Endothelial cell of umbilical vein (primary cell): ENCODE data around the gene HYDIN. TPM values are rescaled to one million over a fixed set of nuclear protein-coding genes. Genes with fewer than 3 reads are reported as not detected.

Experiments used
- BruUV-seq: library from RNA; stranded (reverse); fragments of 400-500 nt; replicated peaks from 2 replicates; lab custom pipeline; 2021; lab: Mats Ljungman, UMichigan
- CTCF ChIA-PET: fragments of 300-600, 350-600 bp; sonication (Branson Sonifier 250); formaldehyde crosslinking; loops from one replicate; lab custom pipeline; 2021; ENCODE audit warnings: antibody characterized with exemption, inconsistent platforms; lab: Charles Lee
- POLR2A ChIA-PET: fragments of 300-600, 350-600 bp; sonication (Branson Sonifier 250); formaldehyde crosslinking; loops from one replicate; lab custom pipeline; 2021; ENCODE audit warnings: antibody characterized with exemption, inconsistent platforms; lab: Charles Lee
- DNase-seq: peaks from one replicate; pipeline ENCODE4 v3.0.0-alpha.2; 2011; ENCODE audit warnings: low read depth, low spot score
- FAIRE-seq: peaks from 2 replicates; lab custom pipeline; 2011; peaks lifted over from hg19 to GRCh38; lab: Jason Lieb, UNC
- H2AFZ ChIP-seq: 2 replicates; pipeline ENCODE4 v1.6.0; 2012; ENCODE audit warnings: low read depth, low read length, control low read depth, inconsistent platforms
- H3K27ac ChIP-seq: 2 replicates; pipeline ENCODE4 v1.5.1; 2011; ENCODE audit warnings: low read depth, mild to moderate bottlenecking, control low read depth, low read length, moderate library complexity; ENCODE audit not compliant: insufficient read depth
- H3K27me3 ChIP-seq, 2 experiments: 2 replicates each; pipeline versions ENCODE4 v1.6.0 to v1.6.1; 2011; ENCODE audit warnings: low read length in 2 of 2, mixed read lengths in 1 of 2; ENCODE audit not compliant: control insufficient read depth in 2 of 2, insufficient read depth in 2 of 2
- H3K36me3 ChIP-seq, 2 experiments: 2 replicates in 1 of 2; 3 replicates in 1 of 2; pipeline ENCODE4 v1.5.1; 2011; ENCODE audit warnings: low read length in 2 of 2, mild to moderate bottlenecking in 1 of 2, moderate library complexity in 1 of 2; ENCODE audit not compliant: control insufficient read depth in 2 of 2, insufficient read depth in 2 of 2; ENCODE audit errors: extremely low read depth in 1 of 2
- H3K4me1 ChIP-seq: 3 replicates; pipeline ENCODE4 v1.5.1; 2011; ENCODE audit warnings: mild to moderate bottlenecking, low read length; ENCODE audit not compliant: control insufficient read depth, insufficient read depth; ENCODE audit errors: extremely low read depth
- H3K4me2 ChIP-seq: 2 replicates; pipeline ENCODE4 v1.6.1; 2011; ENCODE audit warnings: low read length, control low read depth, mixed read lengths; ENCODE audit not compliant: insufficient read depth
- H3K4me3 ChIP-seq, 3 experiments: fragments of 200-600 bp in 1 of 3; sonication (generic), shearing (Covaris generic) in 1 of 3; replicated peaks in 1 of 3; 2 replicates each; pipeline ENCODE4 v1.5.1; 2011 to 2016; ENCODE audit warnings: control low read depth in 3 of 3, low read length in 3 of 3, mild to moderate bottlenecking in 2 of 3, inconsistent platforms in 1 of 3, low read depth in 1 of 3, moderate library complexity in 1 of 3; ENCODE audit not compliant: insufficient read depth in 1 of 3
- H3K79me2 ChIP-seq: 2 replicates; pipeline ENCODE4 v1.6.0; 2012; ENCODE audit warnings: low read length, inconsistent platforms; ENCODE audit not compliant: control insufficient read depth, insufficient read depth
- H3K9ac ChIP-seq: replicated peaks from 2 replicates; pipeline ENCODE3; 2011; ENCODE audit warnings: low read length, control low read depth; ENCODE audit not compliant: insufficient read depth; ENCODE audit errors: extremely low read depth
- H3K9me1 ChIP-seq: replicated peaks from 3 replicates; pipeline ENCODE4 v1.6.0; 2011; ENCODE audit warnings: mild to moderate bottlenecking, low read length; ENCODE audit not compliant: control insufficient read depth, insufficient read depth; ENCODE audit errors: extremely low read depth
- H3K9me3 ChIP-seq: replicated peaks from 2 replicates; pipeline ENCODE4 v1.5.1; 2012; ENCODE audit warnings: low read length, inconsistent platforms; ENCODE audit not compliant: control insufficient read depth, insufficient read depth
- H4K20me1 ChIP-seq: replicated peaks from 2 replicates; pipeline ENCODE3; 2011; ENCODE audit warnings: mild to moderate bottlenecking, low read length; ENCODE audit not compliant: control insufficient read depth, insufficient read depth; ENCODE audit errors: extremely low read depth
- CTCF ChIP-seq, 2 donors: IDR thresholded peaks; 1 replicate in 1 of 2; 2 replicates in 1 of 2; pipeline ENCODE4 v1.5.1; 2011; ENCODE audit warnings: low read length in 2 of 2, mild to moderate bottlenecking in 2 of 2, moderate library complexity in 2 of 2, control low read depth in 1 of 2, inconsistent platforms in 1 of 2, low read depth in 1 of 2; ENCODE audit not compliant: insufficient read depth in 1 of 2; ENCODE audit errors: extremely low read depth in 1 of 2
- EZH2 ChIP-seq: IDR thresholded peaks from 2 replicates; pipeline ENCODE4 v1.6.1; 2012; ENCODE audit warnings: borderline replicate concordance, low read depth, mild to moderate bottlenecking, moderate library complexity, low read length, inconsistent platforms; ENCODE audit not compliant: severe bottlenecking
- FOS ChIP-seq: IDR thresholded peaks from 2 replicates; pipeline ENCODE4 v1.6.1; 2011; ENCODE audit warnings: mild to moderate bottlenecking, low read length, moderate library complexity, borderline replicate concordance; ENCODE audit not compliant: insufficient read depth
- GATA2 ChIP-seq: IDR thresholded peaks from 2 replicates; pipeline ENCODE4 v1.7.0; 2011; ENCODE audit warnings: low read depth, mild to moderate bottlenecking, moderate library complexity, mixed read lengths, low read length; ENCODE audit not compliant: insufficient read length, insufficient read depth
- JUN ChIP-seq: IDR thresholded peaks from 2 replicates; pipeline ENCODE4 v1.6.1; 2011; ENCODE audit warnings: borderline replicate concordance, low read depth; ENCODE audit not compliant: insufficient read length, insufficient read depth
- MAX ChIP-seq: IDR thresholded peaks from 2 replicates; pipeline ENCODE4 v1.6.1; 2011; ENCODE audit not compliant: insufficient read depth, insufficient read length
- MYC ChIP-seq: IDR thresholded peaks from one replicate; pipeline ENCODE4 v1.6.1; 2011; ENCODE audit warnings: mild to moderate bottlenecking, low read depth, low read length
- POLR2A ChIP-seq: IDR thresholded peaks from 2 replicates; pipeline ENCODE4 v1.6.1; 2012; ENCODE audit warnings: low read depth, mild to moderate bottlenecking, control low read depth, low read length
- POLR2AphosphoS5 ChIP-seq: IDR thresholded peaks from 2 replicates; pipeline ENCODE4 v1.6.1; 2012; ENCODE audit warnings: low read depth, mild to moderate bottlenecking, control low read depth, low read length, moderate library complexity; ENCODE audit not compliant: insufficient read depth
- dilution Hi-C: fragments of 300-500 bp; cut with MboI; formaldehyde crosslinking; loops from one replicate; pipeline ENCODE4 v1.15.0; 2019; ENCODE audit warnings: low sequenced_read_pairs; ENCODE audit not compliant: extremely low pct_ligation_motif_present
- intact Hi-C: fragments of 100-400 bp; cut with micrococcal nuclease; formaldehyde crosslinking; loops from one replicate; pipeline ENCODE4 v1.10.0; 2022
- polyA plus RNA-seq, 4 experiments: library from polyadenylated mRNA; depleted of rRNA in 3 of 4; stranded (reverse) in 3 of 4; unstranded in 1 of 4; fragments of >200 nt; gene quantifications; 2 replicates each; pipeline versions ENCODE4 v1.2.1 to v1.2.3, GENCODE V29; 2011 to 2012; ENCODE audit warnings: missing spikeins in 1 of 4
- total RNA-seq: library from RNA; stranded (reverse); gene quantifications from 2 replicates; pipeline ENCODE4 v1.2.3, GENCODE V29; 2021

The HYDIN gene
- total and polyA plus RNA-seq, 2 donors (not counting 3 experiments of a cell fraction or from before 2014, with no cell fraction given) = not detected

- H3K27me3 ChIP-seq = no peaks in the 10 kb centered on the region
- TF ChIP-seq CTCF (IDR thresholded peaks at IDR 0.05; ENCODE audit: extremely low read depth in 1 of 2, insufficient read depth in 1 of 2, low read depth in 1 of 2, low read length in 2 of 2) (no peak), FOS (no peak), EZH2 (no peak), MAX (no peak), MYC (no peak), JUN (no peak), POLR2AphosphoS5 (no peak), GATA2 (no peak), POLR2A (no peak)
- no peaks in the 10 kb centered on the region for H3K4me1 ChIP-seq
- ChIA-PET CTCF (interaction anchor here (1.2 to 2.1 kb wide), 2 partner anchors 14 to 527 kb away, joined by 3 to 10 read pairs; no protein-coding TSS in a partner anchor), POLR2A (no interaction called here)
- intact Hi-C loops (no loop called here), dilution Hi-C loops (no loop called here)
- H3K27ac ChIP-seq = no peak overlapping the region
- BruUV-seq = no TSS peak
- H2AFZ ChIP-seq = no peak overlapping the region
- H3K4me2 ChIP-seq = no peak overlapping the region
- H3K79me2 ChIP-seq = peaks cover 5% of the 10 kb centered on the region
- H3K9me1 ChIP-seq = no peaks in the 10 kb centered on the region
- H3K9ac ChIP-seq = no peak overlapping the region
- no peaks in the 10 kb centered on the region for H3K9me3 ChIP-seq
- FAIRE-seq = no peak
- H4K20me1 ChIP-seq = no peaks in the 10 kb centered on the region
- peaks cover 5 to 51% of the 10 kb centered on the region in 2 experiments for H3K36me3 ChIP-seq
- no peak overlapping the region for H3K4me3 ChIP-seq
- DNase-seq = no peak
Measured at GRCh38 chr16:70784692-70785555, 445.6 kb downstream of the HYDIN start.
